ENCODE measurements around the gene COX7A2. TPM values are rescaled to one million over a fixed set of nuclear protein-coding genes. Genes with fewer than 3 reads are reported as not detected.

The COX7A2 gene
- polyA plus RNA-seq, 2 donors = 393 to 531 TPM

DNA sequence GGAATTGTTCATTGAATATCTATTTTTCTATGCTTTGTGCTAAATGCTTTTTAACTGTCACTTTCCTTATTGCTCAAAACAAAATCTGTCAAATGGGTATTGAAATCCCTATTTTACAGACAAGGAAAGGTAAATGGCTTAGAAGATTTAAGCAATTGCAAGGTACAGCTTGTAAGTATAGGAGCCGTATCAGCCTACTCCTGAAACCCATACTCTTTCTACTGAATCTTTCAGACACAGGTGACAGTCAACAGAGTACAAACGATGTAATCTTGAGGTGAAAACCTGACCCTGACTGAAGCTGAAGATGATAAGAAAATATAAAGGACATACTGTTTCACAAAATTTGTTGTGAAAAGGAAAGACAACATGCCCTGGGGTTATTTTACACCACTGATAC is 7.0 kb upstream of the COX7A2 start:
- Histone ChIP-seq H3K27me3 (ENCODE audit: control insufficient read depth in 1 of 2, insufficient read depth in 2 of 2, low read length in 2 of 2) (no peaks in the 10 kb centered on the region), H3K4me3 (ENCODE audit: low read depth in 1 of 2, low read length in 2 of 2) (no peak overlapping the region), H3K9me3 (ENCODE audit: control insufficient read depth in 2 of 2, insufficient read depth in 1 of 2, low read depth in 1 of 2, low read length in 1 of 2) (no peaks in the 10 kb centered on the region), H3K36me3 (ENCODE audit: control insufficient read depth in 2 of 2, insufficient read depth in 2 of 2, low read length in 1 of 2) (no peaks in the 10 kb centered on the region), H3K4me1 (ENCODE audit: control insufficient read depth in 2 of 2, insufficient read depth in 2 of 2, low read length in 1 of 2) (no peaks in the 10 kb centered on the region), H3K27ac (ENCODE audit: low read depth in 2 of 2, low read length in 1 of 2) (no peak overlapping the region)
- 73 to 81% methylated on average over 2 of the region's 2 CpGs for WGBS, 2 donors

DNA sequence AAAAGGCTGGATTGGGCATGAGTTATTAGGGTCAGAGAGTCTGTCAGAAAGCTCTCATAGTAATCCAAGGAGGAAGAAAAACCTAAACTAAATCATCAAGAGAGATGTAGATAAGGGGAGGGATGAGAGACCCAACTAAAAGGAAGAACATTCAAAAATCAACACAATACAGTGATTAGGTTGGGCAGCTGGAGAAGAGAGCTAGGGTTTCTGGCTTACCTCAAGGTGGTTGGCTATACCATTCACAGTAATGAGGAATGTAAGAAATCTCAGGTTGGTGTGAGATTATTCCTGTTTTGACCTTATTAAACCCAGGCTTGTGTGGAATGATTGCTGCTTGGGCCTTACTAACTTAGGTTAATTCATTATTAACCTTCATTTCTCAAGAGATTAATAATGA is 6.2 kb upstream of the COX7A2 start:
- Histone ChIP-seq H3K36me3 (ENCODE audit: control insufficient read depth in 2 of 2, insufficient read depth in 2 of 2, low read length in 1 of 2) (no peaks in the 10 kb centered on the region), H3K4me1 (ENCODE audit: control insufficient read depth in 2 of 2, insufficient read depth in 2 of 2, low read length in 1 of 2) (no peaks in the 10 kb centered on the region), H3K27me3 (ENCODE audit: control insufficient read depth in 1 of 2, insufficient read depth in 2 of 2, low read length in 2 of 2) (no peaks in the 10 kb centered on the region), H3K9me3 (ENCODE audit: control insufficient read depth in 2 of 2, insufficient read depth in 1 of 2, low read depth in 1 of 2, low read length in 1 of 2) (no peaks in the 10 kb centered on the region), H3K4me3 (ENCODE audit: low read depth in 1 of 2, low read length in 2 of 2) (no peak overlapping the region), H3K27ac (ENCODE audit: low read depth in 2 of 2, low read length in 1 of 2) (no peak overlapping the region)

DNA sequence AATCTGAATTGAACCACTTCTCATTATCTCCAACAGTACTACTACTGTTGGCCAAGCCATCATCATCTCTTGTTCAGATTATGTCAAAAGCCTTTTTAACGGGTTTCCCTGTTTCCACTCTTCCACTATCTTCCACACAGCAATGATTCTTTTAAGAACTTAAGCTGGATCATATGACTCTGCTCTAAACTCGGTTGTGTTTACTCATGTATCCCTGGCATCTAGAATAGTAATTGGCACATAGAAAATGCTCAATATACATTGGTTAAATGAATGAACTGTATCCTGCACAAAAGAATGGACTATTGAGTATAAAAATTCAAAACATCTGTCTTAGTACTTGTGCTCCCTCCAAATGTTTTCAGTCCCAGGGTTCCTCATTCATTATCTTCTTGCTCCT is 2.8 kb upstream of the COX7A2 start:
- Histone ChIP-seq H3K27ac (ENCODE audit: low read depth in 2 of 2, low read length in 1 of 2) (no peak overlapping the region), H3K4me1 (ENCODE audit: control insufficient read depth in 2 of 2, insufficient read depth in 2 of 2, low read length in 1 of 2) (peaks cover 0 to 5% of the 10 kb centered on the region in 2 donors), H3K9me3 (ENCODE audit: control insufficient read depth in 2 of 2, insufficient read depth in 1 of 2, low read depth in 1 of 2, low read length in 1 of 2) (no peaks in the 10 kb centered on the region), H3K4me3 (ENCODE audit: low read depth in 1 of 2, low read length in 2 of 2) (no peak overlapping the region), H3K27me3 (ENCODE audit: control insufficient read depth in 1 of 2, insufficient read depth in 2 of 2, low read length in 2 of 2) (no peaks in the 10 kb centered on the region), H3K36me3 (ENCODE audit: control insufficient read depth in 2 of 2, insufficient read depth in 2 of 2, low read length in 1 of 2) (no peaks in the 10 kb centered on the region)
- WGBS, 2 donors = 53 to 54% methylated on average over 2 of the region's 2 CpGs

DNA sequence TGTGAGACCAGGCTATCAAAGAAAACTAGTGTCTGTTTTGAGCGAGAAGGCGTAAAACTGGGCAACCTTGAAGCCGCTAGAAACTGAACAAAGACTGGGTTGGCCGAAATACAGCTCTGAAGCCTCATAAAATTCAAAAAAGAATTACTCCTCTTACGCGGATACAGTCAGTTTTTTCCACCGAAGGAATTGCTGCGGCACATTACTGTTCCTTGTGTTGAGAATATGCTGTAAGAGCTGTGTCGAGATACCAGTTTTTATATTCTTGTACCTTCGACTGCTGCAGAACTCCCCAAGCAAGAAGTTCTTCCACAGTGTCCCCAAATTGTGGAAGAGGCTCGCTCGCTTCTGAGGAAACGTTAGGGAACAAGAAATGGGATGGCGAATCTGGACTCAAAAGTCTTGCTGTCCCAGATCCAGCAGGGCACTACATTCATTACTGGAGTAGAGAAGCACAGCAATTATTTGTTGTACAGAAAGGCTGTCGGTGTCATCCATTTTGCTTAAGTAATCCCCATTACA is 523 bp upstream of the COX7A2 start:
- Histone ChIP-seq H3K4me3 (ENCODE audit: low read depth in 1 of 2, low read length in 2 of 2) (peak overlapping the region; percentile 71 to 98), H3K4me1 (ENCODE audit: control insufficient read depth in 2 of 2, insufficient read depth in 2 of 2, low read length in 1 of 2) (peaks cover 0 to 5% of the 10 kb centered on the region in 2 donors), H3K27ac (ENCODE audit: low read depth in 2 of 2, low read length in 1 of 2) (peak overlapping the region; percentile 85 to 99), H3K9me3 (ENCODE audit: control insufficient read depth in 2 of 2, insufficient read depth in 1 of 2, low read depth in 1 of 2, low read length in 1 of 2) (no peaks in the 10 kb centered on the region), H3K27me3 (ENCODE audit: control insufficient read depth in 1 of 2, insufficient read depth in 2 of 2, low read length in 2 of 2) (no peaks in the 10 kb centered on the region), H3K36me3 (ENCODE audit: control insufficient read depth in 2 of 2, insufficient read depth in 2 of 2, low read length in 1 of 2) (peaks cover under 1 to 1% of the 10 kb centered on the region in 2 donors)
- WGBS, 2 donors = 15 to 21% methylated on average over 15 of the region's 15 CpGs

DNA sequence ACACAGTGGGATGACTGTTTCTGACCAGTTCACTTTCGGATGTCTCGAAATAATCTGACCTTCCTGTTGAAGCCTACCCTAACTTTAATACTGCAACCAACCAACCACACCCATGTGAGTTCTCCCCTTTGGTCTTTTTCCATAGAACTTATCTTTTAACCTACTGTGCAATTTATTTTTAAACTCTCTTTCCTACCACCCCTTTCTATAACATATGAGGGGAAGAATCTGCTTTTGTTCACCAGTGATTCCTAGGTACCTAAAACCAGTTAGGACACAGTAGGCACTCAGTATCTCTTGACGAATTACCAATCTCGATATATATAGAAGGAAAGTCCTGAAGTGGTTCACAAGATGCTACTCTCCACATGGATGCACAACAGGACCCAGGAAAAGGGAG is 7.0 kb downstream of the COX7A2 start:
- 92% methylated on average over 4 of the region's 4 CpGs for WGBS, 2 donors
- Histone ChIP-seq H3K4me1 (ENCODE audit: control insufficient read depth in 2 of 2, insufficient read depth in 2 of 2, low read length in 1 of 2) (no peaks in the 10 kb centered on the region), H3K27ac (ENCODE audit: low read depth in 2 of 2, low read length in 1 of 2) (no peak overlapping the region)

DNA sequence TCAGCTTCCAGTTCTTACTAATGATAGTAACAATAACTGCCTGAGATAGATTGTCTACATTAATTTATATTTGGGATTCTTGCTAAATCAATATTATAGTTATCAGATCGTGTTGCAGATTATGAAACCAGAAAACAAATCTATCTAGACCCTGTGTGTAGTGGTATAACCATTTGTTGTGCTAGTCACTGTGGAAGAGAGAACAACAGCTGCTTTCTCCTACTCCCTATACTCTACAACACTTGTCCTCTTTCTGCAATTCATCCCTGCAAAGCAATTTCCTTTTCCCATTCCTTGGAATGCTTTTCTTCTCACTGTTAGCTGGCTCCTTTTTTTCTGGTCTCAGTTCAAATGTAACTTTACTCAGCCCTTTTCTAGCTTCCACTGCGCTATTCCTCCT is 8.3 kb downstream of the COX7A2 start:
- Histone ChIP-seq H3K4me3 (ENCODE audit: low read depth in 1 of 2, low read length in 2 of 2) (no peak overlapping the region), H3K36me3 (ENCODE audit: control insufficient read depth in 2 of 2, insufficient read depth in 2 of 2, low read length in 1 of 2) (peaks cover 8 to 9% of the 10 kb centered on the region in 2 donors), H3K4me1 (ENCODE audit: control insufficient read depth in 2 of 2, insufficient read depth in 2 of 2, low read length in 1 of 2) (no peaks in the 10 kb centered on the region), H3K27ac (ENCODE audit: low read depth in 2 of 2, low read length in 1 of 2) (no peak overlapping the region), H3K9me3 (ENCODE audit: control insufficient read depth in 2 of 2, insufficient read depth in 1 of 2, low read depth in 1 of 2, low read length in 1 of 2) (no peaks in the 10 kb centered on the region), H3K27me3 (ENCODE audit: control insufficient read depth in 1 of 2, insufficient read depth in 2 of 2, low read length in 2 of 2) (no peaks in the 10 kb centered on the region)
- 86 to 88% methylated on average over 2 of the region's 2 CpGs for WGBS, 2 donors

More for the DNA sequence above, 7.0 kb downstream of the COX7A2 start:
- Histone ChIP-seq H3K27me3 (ENCODE audit: control insufficient read depth in 1 of 2, insufficient read depth in 2 of 2, low read length in 2 of 2) (no peaks in the 10 kb centered on the region), H3K36me3 (ENCODE audit: control insufficient read depth in 2 of 2, insufficient read depth in 2 of 2, low read length in 1 of 2) (peaks cover 8 to 9% of the 10 kb centered on the region in 2 donors), H3K9me3 (ENCODE audit: control insufficient read depth in 2 of 2, insufficient read depth in 1 of 2, low read depth in 1 of 2, low read length in 1 of 2) (no peaks in the 10 kb centered on the region), H3K4me3 (ENCODE audit: low read depth in 1 of 2, low read length in 2 of 2) (no peak overlapping the region)

DNA sequence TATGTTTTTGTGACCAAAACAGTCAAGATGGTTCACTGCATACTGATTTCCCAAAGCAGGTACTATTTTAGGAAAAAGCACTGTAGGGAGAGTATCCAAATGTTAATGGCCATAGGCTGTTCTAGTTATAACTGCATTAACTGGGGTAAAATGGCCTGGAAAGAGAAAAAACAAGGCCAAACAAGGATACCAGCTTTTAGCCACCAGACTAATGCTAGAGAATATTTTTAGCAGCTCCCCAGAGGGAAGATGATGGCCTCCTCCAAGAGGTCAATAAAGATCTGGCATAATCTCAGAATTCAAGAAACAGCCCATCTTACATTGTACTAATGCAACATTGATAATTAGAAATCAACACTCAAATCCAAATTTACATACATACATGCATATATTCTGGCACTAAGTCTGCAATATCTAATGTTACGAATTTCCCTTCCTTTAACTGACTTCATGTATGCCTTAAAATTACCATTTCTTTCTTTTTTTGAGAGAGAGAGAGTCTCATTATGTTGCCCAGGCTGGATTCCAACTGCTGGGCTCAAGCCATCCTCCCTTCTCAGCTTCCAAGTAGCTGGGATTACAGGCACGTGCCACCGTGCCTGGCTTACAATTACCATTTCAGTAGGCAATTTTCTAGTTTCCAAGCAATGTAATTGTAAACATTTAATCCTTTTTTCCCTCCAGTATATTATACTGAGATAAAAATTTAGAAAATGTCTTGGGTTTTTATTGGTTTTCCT is 9.3 kb downstream of the COX7A2 start:
- no peaks in the 10 kb centered on the region for H3K27me3 ChIP-seq (ENCODE audit: control insufficient read depth in 1 of 2, insufficient read depth in 2 of 2, low read length in 2 of 2)
- no peaks in the 10 kb centered on the region for H3K9me3 ChIP-seq (ENCODE audit: control insufficient read depth in 2 of 2, insufficient read depth in 1 of 2, low read depth in 1 of 2, low read length in 1 of 2)
- no peak overlapping the region for H3K27ac ChIP-seq (ENCODE audit: low read depth in 2 of 2, low read length in 1 of 2)
- H3K4me1 ChIP-seq (ENCODE audit: control insufficient read depth in 2 of 2, insufficient read depth in 2 of 2, low read length in 1 of 2) = no peaks in the 10 kb centered on the region
- H3K36me3 ChIP-seq (ENCODE audit: control insufficient read depth in 2 of 2, insufficient read depth in 2 of 2, low read length in 1 of 2) = peaks cover 8 to 9% of the 10 kb centered on the region in 2 donors
- 47 to 57% methylated on average over 3 of the region's 3 CpGs for WGBS, 2 donors
- H3K4me3 ChIP-seq (ENCODE audit: low read depth in 1 of 2, low read length in 2 of 2) = no peak overlapping the region

DNA sequence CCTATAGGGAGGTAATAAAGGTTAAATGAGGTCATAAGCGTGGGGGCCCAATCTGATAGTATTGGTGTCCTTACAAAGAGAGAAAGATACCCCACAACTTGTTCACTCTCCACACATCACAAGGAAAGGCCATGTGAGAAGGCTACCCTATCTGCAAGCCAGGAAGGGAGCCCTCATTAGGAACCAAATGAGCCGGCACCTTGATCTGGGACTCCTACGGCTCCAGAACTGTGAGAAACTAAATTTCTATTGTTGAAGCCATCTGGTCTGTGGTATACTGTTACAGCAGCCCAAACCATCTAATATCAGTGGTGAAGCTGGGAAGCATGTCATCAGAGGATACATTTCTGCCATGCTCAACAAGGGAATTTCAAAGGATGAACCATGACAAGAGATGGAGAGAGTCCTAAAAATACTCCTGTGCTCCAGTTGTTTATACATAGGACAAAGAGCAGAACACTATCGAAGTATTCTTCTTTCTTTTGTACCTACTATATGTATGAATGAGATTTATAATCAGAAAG is 10.4 kb downstream of the COX7A2 start:
- Histone ChIP-seq H3K4me3 (ENCODE audit: low read depth in 1 of 2, low read length in 2 of 2) (no peak overlapping the region), H3K27ac (ENCODE audit: low read depth in 2 of 2, low read length in 1 of 2) (no peak overlapping the region), H3K36me3 (ENCODE audit: control insufficient read depth in 2 of 2, insufficient read depth in 2 of 2, low read length in 1 of 2) (peaks cover 2 to 4% of the 10 kb centered on the region in 2 donors), H3K9me3 (ENCODE audit: control insufficient read depth in 2 of 2, insufficient read depth in 1 of 2, low read depth in 1 of 2, low read length in 1 of 2) (no peaks in the 10 kb centered on the region), H3K27me3 (ENCODE audit: control insufficient read depth in 1 of 2, insufficient read depth in 2 of 2, low read length in 2 of 2) (no peaks in the 10 kb centered on the region), H3K4me1 (ENCODE audit: control insufficient read depth in 2 of 2, insufficient read depth in 2 of 2, low read length in 1 of 2) (no peaks in the 10 kb centered on the region)
- WGBS, 2 donors = 89 to 93% methylated on average over 4 of the region's 4 CpGs

DNA sequence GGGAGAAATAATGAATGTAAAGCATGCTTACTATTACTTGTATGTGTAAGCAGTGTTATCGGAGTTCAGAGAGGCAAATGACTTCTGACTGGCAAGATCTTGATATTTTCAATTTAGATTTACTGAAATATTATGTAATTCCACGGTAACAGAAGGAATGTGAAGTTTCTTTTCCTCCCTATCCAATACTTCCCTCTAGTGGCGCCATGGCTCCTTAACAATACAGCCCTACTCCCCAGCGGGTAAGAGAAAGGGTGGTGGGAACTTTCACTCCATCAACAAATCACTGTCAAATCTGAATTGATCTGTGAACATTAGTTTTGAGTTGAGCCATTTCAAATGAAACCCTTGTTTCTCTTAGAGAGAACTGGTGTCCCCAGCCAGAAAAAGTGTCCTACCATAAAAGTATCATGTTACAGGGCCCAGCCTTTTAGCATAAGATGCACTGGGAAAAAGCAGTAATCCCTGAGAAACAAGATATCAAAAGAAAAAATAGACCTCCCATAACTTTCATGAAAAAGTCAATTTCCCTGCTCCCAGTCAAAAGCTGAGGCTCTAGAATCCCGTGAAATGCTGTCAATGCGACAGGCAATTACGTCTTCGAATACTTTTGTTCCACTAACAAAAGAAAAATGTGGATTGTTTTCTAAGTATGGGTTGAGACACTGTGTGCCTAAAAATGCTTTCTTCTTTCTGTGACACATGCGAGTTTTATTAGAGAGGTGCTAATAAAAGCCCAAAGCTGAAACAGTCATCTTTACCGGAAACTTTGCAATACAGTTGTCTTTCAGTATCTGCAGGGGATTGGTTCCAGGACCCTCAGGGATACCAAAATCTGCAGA is 12.9 kb downstream of the COX7A2 start:
- no peak overlapping the region for H3K4me3 ChIP-seq (ENCODE audit: low read depth in 1 of 2, low read length in 2 of 2)
- WGBS, 2 donors = 57 to 58% methylated on average over 10 of the region's 10 CpGs
- H3K27ac ChIP-seq (ENCODE audit: low read depth in 2 of 2, low read length in 1 of 2) = no peak overlapping the region

More for the DNA sequence above, 12.9 kb downstream of the COX7A2 start:
- H3K4me1 ChIP-seq (ENCODE audit: control insufficient read depth in 2 of 2, insufficient read depth in 2 of 2, low read length in 1 of 2) = no peaks in the 10 kb centered on the region
- H3K27me3 ChIP-seq (ENCODE audit: control insufficient read depth in 1 of 2, insufficient read depth in 2 of 2, low read length in 2 of 2) = no peaks in the 10 kb centered on the region
- no peaks in the 10 kb centered on the region for H3K9me3 ChIP-seq (ENCODE audit: control insufficient read depth in 2 of 2, insufficient read depth in 1 of 2, low read depth in 1 of 2, low read length in 1 of 2)
- no peaks in the 10 kb centered on the region for H3K36me3 ChIP-seq (ENCODE audit: control insufficient read depth in 2 of 2, insufficient read depth in 2 of 2, low read length in 1 of 2)
